GM21381 (cell line): ENCODE results near the gene JAKMIP2.
"Not testable (repeated sequence)": the region's sequence is repeated elsewhere in the genome, so short reads cannot be mapped to it uniquely, and the experiment has no call there.

Source experiments
- ATAC-seq: cut with Tn5 transposase; IDR thresholded peaks from one replicate; pipeline ENCODE4 v1.9.1; 2021; ENCODE audit warnings: mild to moderate bottlenecking, moderate library complexity; ENCODE audit not compliant: unreplicated experiment

JAKMIP2 gene

GRCh38 chr5:147782110-147783028, at the start of gene JAKMIP2:
TSS of gene JAKMIP2 (minus strand) at chr5:147782728. CDS start at chr5:147671806, 110,922 bp downstream.
- no peak for ATAC-seq

DNA sequence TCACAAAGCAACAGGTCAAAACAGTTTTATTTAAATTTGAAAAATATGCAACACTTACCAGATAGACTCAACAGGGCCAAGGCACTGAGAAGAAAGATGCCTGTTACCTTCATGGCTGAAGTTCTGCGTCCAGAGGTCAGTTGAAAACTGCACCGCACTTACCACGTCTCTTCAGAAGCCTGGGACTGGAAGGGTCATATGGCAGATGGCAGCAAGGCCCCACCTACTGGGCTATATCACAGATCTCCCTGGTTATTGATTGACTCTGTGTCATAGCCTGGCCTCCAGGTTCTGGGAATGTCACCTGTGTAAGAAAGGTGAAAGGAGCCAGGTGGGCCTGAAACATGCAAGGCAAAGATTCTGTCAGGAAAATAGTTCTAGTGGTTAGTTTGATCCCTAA, 48.9 kb upstream of the JAKMIP2 start, which contains the start of gene SPINK1:
TSS of gene SPINK1 (minus strand) at position 207 of the 400 bp plus-strand sequence. CDS start at position 113, 94 bp downstream.
- no peak for ATAC-seq

DNA sequence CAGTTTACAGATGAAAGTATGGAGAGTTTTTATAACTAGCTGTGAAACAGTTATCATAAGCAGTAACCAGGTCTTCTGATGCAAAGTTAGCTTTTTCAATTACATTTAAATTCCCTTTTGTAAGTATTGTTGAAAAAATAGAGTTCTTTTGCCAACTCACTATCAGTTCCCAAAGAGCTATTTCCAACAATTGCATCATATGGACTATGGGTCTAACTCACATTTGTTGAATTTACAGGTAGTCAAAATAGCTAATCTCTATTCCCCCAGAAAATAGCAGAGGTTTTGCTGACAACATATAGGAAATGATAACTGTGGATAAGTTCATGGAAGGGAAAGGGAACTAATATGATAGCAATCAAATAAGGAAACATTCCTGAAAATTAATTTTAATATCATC, 47.5 kb upstream of the JAKMIP2 start:
- ATAC-seq = no peak

DNA sequence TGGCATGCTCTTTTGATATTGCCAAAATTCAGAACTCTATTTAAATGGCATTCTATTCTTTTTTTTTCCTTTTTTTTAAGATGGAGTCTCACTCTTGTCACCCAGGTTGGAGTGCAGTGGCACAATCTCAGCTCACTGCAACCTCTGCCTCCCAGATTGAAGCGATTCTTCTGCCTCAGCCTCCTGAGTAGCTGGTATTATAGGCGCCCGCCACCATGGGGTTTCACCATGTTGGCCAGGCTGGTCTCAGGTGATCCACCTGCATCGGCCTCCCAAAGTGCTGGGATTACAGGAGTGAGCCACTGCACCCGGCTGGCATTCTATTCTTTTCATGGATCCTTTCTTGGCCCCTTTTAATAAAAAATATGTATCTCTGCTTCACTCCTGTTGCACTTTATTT, 44.5 kb upstream of the JAKMIP2 start:
- not testable (repeated sequence) for ATAC-seq

DNA sequence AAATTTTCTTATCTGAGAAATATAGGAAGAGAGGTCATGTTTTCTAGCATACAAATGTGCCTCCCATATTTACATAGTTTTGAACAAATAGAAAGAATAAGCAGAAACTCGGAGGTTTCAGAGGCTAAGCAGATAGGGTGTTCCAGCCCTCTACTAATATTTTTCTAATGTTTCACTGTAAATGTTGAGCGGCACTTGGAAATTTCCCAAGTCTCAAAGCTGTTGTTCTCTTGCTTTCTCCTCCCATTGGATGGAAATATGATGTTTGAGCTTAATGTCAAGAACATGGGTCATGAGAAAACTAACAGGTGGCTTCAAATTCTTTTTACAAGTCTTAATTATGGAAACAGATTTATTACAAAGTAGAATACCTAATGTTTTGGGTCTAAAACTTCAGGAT, 43.8 kb upstream of the JAKMIP2 start:
- ATAC-seq = no peak

GRCh38 chr5:147822686-147823491, 40.4 kb upstream of the JAKMIP2 start:
- ATAC-seq = peak; percentile 81

DNA sequence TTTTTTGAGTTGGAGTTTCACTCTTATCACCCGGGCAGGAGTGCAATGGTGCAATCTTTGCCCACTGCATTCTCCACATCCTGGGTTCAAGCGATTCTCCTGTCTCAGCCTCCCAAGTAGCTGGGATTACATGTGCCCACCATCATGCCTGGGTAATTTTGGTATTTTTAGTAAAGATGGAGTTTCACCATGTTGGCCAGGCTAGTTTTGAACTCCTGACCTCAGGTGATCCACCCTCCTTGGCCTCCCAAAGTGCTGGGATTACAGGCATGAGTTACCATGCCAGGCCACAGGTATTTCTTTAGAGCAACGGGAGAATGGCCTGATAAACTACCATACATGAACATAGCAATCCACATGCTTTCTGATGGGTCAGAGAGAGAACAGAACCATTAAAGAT, 39.7 kb upstream of the JAKMIP2 start:
- not testable (repeated sequence) for ATAC-seq

DNA sequence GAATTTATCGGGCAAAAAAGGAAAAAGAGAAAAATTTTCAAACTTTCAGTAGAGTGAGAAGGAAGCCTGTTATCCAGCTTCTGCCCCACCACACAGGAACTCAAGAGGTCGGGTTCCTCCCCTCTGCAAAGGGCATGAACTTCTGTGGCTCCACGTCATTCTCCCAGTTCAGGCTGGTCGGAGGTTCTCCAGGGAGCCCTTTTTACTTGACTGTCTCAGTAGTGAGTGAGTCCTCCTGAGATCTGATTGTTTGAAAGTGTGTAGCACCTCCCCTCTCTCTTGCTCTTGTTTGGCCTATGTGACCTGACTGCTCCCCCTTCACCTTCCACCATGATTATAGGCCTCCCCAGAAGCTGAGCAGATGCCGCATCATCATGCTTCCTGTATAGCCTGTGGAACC, 39.2 kb upstream of the JAKMIP2 start:
- ATAC-seq = no peak

- no peak for ATAC-seq
Observed at GRCh38 chr5:147819261-147819770, 36.8 kb upstream of the JAKMIP2 start.

- ATAC-seq = no peak
Observed at GRCh38 chr5:147818290-147818689, 35.8 kb upstream of the JAKMIP2 start.

DNA sequence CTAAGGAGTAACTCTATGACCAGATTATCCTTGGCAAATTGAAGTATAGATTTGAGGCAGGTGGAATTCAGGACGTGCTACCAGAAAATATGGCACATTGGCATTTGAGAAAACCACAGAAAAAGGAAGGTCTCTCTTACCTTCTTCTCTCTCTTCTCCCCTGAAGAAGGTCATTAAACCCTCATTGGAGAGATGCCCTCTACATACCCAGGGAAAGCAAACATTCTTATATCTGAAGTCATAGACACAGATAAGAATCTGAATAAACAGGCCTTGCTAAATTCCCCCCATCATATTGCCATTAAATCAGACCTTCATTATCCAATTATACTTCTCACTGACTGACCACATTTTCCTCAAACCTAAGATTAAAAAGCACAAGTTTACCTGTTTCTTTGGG, 31.2 kb upstream of the JAKMIP2 start:
- ATAC-seq = no peak

- no peak for ATAC-seq
Observed at GRCh38 chr5:147809830-147810666, 27.5 kb upstream of the JAKMIP2 start.

DNA sequence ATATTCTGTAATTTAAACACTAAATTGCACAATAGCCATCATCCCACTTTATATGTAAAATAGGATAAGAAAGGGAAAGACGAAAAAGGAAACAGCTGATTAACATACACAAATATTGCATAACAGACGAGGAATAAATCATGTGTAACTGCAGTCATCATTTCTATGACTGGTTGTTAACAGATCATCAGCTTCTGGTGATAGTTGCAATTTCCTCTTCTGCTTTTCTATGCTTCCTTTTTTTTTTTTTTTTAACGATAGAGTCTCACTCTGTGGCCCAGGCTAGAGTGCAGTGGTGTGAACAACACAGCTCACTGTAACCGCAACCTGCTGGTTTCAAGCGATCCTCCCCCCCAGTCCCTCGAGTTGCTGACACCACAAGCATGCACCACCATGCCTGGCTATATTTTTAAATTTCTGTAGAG, 22.5 kb upstream of the JAKMIP2 start:
- ATAC-seq = peak; percentile 95

DNA sequence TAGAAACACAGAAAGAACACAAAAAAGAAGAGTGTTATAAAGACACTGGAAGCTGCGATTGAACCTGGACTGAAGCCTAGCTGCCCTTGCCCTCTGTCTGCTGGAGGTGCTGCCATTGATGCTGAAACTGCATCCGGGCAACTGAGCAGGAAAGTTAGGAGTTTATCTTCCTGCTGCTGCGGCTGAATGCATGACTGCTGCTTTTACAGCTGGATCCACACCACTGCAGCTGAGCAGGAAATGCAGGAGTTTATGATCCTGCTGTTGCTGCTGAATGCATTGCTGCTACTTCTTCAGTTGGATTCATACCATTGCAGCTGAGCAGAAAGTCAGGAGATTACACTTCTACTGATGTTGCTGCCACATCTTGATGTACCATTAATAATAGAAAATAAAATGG, 21.8 kb upstream of the JAKMIP2 start:
- ATAC-seq = no peak

DNA sequence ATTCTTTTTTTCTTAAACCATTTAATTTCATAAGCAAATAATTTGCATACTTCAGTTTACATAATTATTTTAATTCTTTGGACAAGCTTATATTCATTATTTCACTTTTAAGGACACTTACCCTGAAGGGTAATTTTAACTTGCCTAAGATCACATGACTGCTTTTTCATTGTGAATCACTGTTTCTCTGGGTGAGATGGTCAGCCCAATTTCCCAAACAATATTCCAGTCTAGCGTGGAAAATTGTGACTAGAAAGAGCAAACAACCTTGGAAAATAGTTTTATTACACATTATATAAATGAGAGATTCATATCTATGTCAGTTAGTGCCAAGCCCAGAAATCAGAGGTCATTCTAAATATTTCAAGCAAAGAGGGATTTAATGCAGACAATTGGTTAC, 21.4 kb upstream of the JAKMIP2 start:
- no peak for ATAC-seq

DNA sequence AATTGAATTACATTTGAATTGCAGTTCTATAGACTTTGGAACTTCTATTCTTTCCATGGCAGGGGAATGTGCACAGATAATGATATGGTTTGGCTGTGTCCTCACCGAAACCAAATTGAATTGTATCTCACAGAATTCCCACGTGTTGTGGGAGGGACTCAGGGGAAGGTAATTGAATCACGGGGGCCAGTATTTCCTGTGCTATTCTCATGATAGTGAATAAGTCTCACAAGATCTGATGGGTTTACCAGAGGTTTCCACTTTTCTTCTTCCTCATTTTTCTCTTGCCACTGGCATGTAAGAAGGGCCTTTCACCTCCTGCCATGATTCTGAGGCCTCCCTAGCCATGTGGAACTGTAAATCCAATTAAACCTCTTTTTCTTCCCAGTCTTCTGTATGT, 20.6 kb upstream of the JAKMIP2 start:
- not testable (repeated sequence) for ATAC-seq

- ATAC-seq = no peak
Observed at GRCh38 chr5:147801461-147801860, 18.9 kb upstream of the JAKMIP2 start.

DNA sequence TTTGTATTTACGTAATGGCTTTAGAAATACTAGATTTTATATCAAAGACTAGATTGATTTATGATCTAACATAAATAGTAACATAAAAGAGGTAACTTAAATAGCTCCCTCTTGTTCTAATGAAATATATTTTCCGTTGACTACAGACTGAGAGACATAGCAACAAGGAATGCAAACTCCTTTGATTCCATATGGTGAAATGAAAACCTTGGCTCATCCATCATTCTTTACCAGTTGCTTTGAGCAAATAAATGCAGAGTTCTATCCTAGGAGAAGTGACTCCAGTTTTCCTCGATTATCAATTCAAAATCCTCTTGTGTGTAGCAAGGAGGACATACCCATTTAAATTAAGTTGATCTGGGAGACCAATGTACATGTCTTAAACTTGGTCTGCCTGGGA, 18.0 kb upstream of the JAKMIP2 start:
- no peak for ATAC-seq

DNA sequence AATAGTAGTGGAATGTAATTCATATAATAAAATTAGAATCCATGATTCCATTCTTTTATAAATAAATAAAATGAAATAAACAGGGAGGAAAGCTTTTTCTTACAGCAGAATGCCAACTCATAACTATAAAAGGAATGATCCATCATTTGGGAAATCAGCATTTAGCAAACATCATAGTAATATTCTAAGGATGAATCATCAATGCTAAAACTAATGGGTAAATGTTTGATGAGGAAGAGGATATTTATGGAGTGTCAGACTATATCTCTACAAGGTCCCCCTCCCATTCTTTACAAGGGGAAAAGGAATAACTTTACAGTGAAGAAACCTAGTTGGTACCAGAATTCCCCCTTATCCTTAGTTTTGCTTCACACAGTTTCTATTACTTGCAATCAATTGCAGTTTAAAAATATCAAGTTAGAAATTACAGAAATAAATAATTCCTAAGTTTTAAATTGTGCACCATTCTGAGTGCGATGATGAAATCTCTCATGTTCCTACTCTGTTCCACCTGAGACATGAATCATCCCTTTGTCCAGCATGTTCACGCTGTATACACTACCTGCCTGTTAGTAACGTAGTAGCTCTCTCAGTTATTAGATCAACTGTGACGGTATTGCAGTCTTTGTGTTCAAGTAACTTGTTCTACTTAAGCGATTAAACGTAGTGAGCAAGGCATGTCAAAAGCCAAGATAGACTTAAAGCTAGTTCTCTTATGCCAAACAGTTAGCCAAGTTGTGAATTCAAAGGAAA, 14.2 kb upstream of the JAKMIP2 start:
- no peak for ATAC-seq

- no peak for ATAC-seq
Observed at GRCh38 chr5:147791181-147791580, 8.7 kb upstream of the JAKMIP2 start.
